DND-41 (cell line): ENCODE results near the gene ERBB4.

Source experiments
- ATAC-seq: fragments of 200-7000 bp; cut with Tn5 transposase; 3 replicates; pipeline ENCODE4 v1.9.1; 2021; ENCODE audit warnings: low read depth; ENCODE audit not compliant: insufficient read depth
- DNase-seq: peaks from one replicate; pipeline ENCODE4 v3.0.0-alpha.2; 2020
- H2AFZ ChIP-seq: 2 replicates; pipeline ENCODE4 v1.6.0; 2012; ENCODE audit warnings: low read depth, low read length
- H3K27ac ChIP-seq: 2 replicates; pipeline ENCODE4 v1.5.1; 2012; ENCODE audit warnings: low read length, inconsistent platforms
- H3K27me3 ChIP-seq: fragments of 200-600 bp; sonication (generic); 2 replicates; pipeline ENCODE4 v1.6.0; 2012; ENCODE audit warnings: low read length, mild to moderate bottlenecking, inconsistent platforms; ENCODE audit not compliant: insufficient read depth, poor library complexity
- H3K36me3 ChIP-seq: 2 replicates; pipeline ENCODE4 v1.5.1; 2012; ENCODE audit warnings: low read length, inconsistent platforms; ENCODE audit not compliant: insufficient read depth
- H3K4me1 ChIP-seq: 2 replicates; pipeline ENCODE4 v1.5.1; 2012; ENCODE audit warnings: mild to moderate bottlenecking, low read length; ENCODE audit not compliant: insufficient read depth
- H3K4me2 ChIP-seq: 2 replicates; pipeline ENCODE4 v1.6.0; 2012; ENCODE audit warnings: mild to moderate bottlenecking, moderate library complexity, low read length, inconsistent platforms; ENCODE audit not compliant: insufficient read depth
- H3K4me3 ChIP-seq, 2 experiments: fragments of 200-600 bp in 1 of 2; shearing (Covaris generic) in 1 of 2; 2 replicates each; pipeline ENCODE4 v1.5.1; 2012 to 2016; ENCODE audit warnings: inconsistent platforms in 2 of 2, low read length in 2 of 2, mild to moderate bottlenecking in 2 of 2, low read depth in 1 of 2, moderate library complexity in 1 of 2
- H3K79me2 ChIP-seq: 2 replicates; pipeline ENCODE4 v1.6.0; 2012; ENCODE audit warnings: low read length, inconsistent platforms; ENCODE audit not compliant: insufficient read depth
- H3K9ac ChIP-seq: 2 replicates; pipeline ENCODE4 v1.6.0; 2012; ENCODE audit warnings: low read depth, mild to moderate bottlenecking, inconsistent platforms, low read length, moderate library complexity
- H3K9me3 ChIP-seq: 2 replicates; pipeline ENCODE4 v1.5.1; 2012; ENCODE audit warnings: low read length, moderate library complexity, mild to moderate bottlenecking, inconsistent platforms; ENCODE audit not compliant: insufficient read depth, severe bottlenecking
- H4K20me1 ChIP-seq: 2 replicates; pipeline ENCODE4 v1.6.0; 2012; ENCODE audit warnings: low read length; ENCODE audit not compliant: insufficient read depth
- CTCF ChIP-seq: IDR thresholded peaks from 2 replicates; pipeline ENCODE4 v1.5.1; 2012; ENCODE audit warnings: borderline replicate concordance, low read length, moderate library complexity, mild to moderate bottlenecking; ENCODE audit not compliant: poor library complexity, severe bottlenecking; ENCODE audit errors: extremely low read depth
- EZH2 ChIP-seq: IDR thresholded peaks from 3 replicates; pipeline ENCODE4 v1.6.1; 2012; ENCODE audit warnings: borderline replicate concordance, low read depth, mild to moderate bottlenecking, moderate library complexity, low read length, inconsistent platforms; ENCODE audit not compliant: severe bottlenecking

The ERBB4 gene

GRCh38 chr2:212441141-212441540 lies 97.5 kb downstream of the ERBB4 start:
- no peaks in the 10 kb centered on the region for H3K36me3 ChIP-seq
- no peak overlapping the region for H3K4me2 ChIP-seq
- H2AFZ ChIP-seq: no peak overlapping the region
- H3K9ac ChIP-seq: no peak overlapping the region
- ATAC-seq (no peak), DNase-seq (no peak)
- H3K27ac ChIP-seq: no peak overlapping the region
- no peaks in the 10 kb centered on the region for H3K27me3 ChIP-seq
- no peaks in the 10 kb centered on the region for H4K20me1 ChIP-seq
- H3K4me3 ChIP-seq: no peak overlapping the region
- no peaks in the 10 kb centered on the region for H3K9me3 ChIP-seq
- H3K4me1 ChIP-seq: no peaks in the 10 kb centered on the region
- no peak for TF ChIP-seq EZH2
- no peak for TF ChIP-seq CTCF
- H3K79me2 ChIP-seq: no peaks in the 10 kb centered on the region

GRCh38 chr2:212428681-212429478 lies 109.7 kb downstream of the ERBB4 start:
- H3K36me3 ChIP-seq: no peaks in the 10 kb centered on the region
- H3K27ac ChIP-seq: no peak overlapping the region
- H2AFZ ChIP-seq: no peak overlapping the region
- H3K79me2 ChIP-seq: no peaks in the 10 kb centered on the region
- DNase-seq (no peak), ATAC-seq (no peak)
- H4K20me1 ChIP-seq: no peaks in the 10 kb centered on the region
- H3K9me3 ChIP-seq: no peaks in the 10 kb centered on the region
- no peak overlapping the region for H3K4me2 ChIP-seq
- H3K9ac ChIP-seq: no peak overlapping the region
- no peak for TF ChIP-seq CTCF
- TF ChIP-seq EZH2: no peak
- no peaks in the 10 kb centered on the region for H3K4me1 ChIP-seq
- H3K27me3 ChIP-seq: no peaks in the 10 kb centered on the region
- H3K4me3 ChIP-seq: no peak overlapping the region

- no peaks in the 10 kb centered on the region for H3K9me3 ChIP-seq
- no peak overlapping the region for H3K4me2 ChIP-seq
- no peaks in the 10 kb centered on the region for H4K20me1 ChIP-seq
- no peak for ATAC-seq
- no peaks in the 10 kb centered on the region for H3K36me3 ChIP-seq
- TF ChIP-seq EZH2 (no peak), CTCF (no peak)
- no peak overlapping the region for H2AFZ ChIP-seq
- no peak overlapping the region for H3K4me3 ChIP-seq
- no peaks in the 10 kb centered on the region for H3K79me2 ChIP-seq
- no peaks in the 10 kb centered on the region for H3K4me1 ChIP-seq
- H3K27ac ChIP-seq: no peak overlapping the region
- DNase-seq: no peak
- no peak overlapping the region for H3K9ac ChIP-seq
- no peaks in the 10 kb centered on the region for H3K27me3 ChIP-seq
Observed at GRCh38 chr2:212427638-212428037, 111.0 kb downstream of the ERBB4 start.
